Mucosa of gallbladder (tissue), 1 donor: ENCODE measurements around the gene SLC27A5. TPM values are rescaled to one million over a fixed set of nuclear protein-coding genes. Genes with fewer than 3 reads are reported as not detected.
"Not testable (repeated sequence)": the region's sequence is repeated elsewhere in the genome, so short reads cannot be mapped to it uniquely, and the experiment has no call there.

ENCODE experiments used
- DNase-seq: peaks from one replicate; pipeline ENCODE4 v3.0.0-alpha.2; 2020; ENCODE audit warnings: low spot score
- total RNA-seq: library from RNA; stranded (reverse); gene quantifications from one replicate; pipeline ENCODE4 v1.2.1, GENCODE V29; 2021
- donor health status: DM: no; HTN: no; CAD: no.

The SLC27A5 gene
- total RNA-seq, 1 donor from 2014 or later, result 7.9 TPM

GRCh38 chr19:58529405-58529804 lies 17.6 kb upstream of the SLC27A5 start:
- no peak for DNase-seq

GRCh38 chr19:58522709-58523108 lies 10.9 kb upstream of the SLC27A5 start:
- DNase-seq, result no peak

GRCh38 chr19:58521651-58522050 lies 9.9 kb upstream of the SLC27A5 start:
- DNase-seq, result no peak

GRCh38 chr19:58520257-58520599 lies 8.4 kb upstream of the SLC27A5 start:
- DNase-seq, result no peak

GRCh38 chr19:58519355-58520256 lies 7.8 kb upstream of the SLC27A5 start, which contains the start of gene ZBTB45:
ZBTB45 (minus strand) TSS chr19:58519810; CDS start chr19:58517673, 2,137 bp downstream.
- peak; percentile 94 for DNase-seq

- peak; percentile 65 for DNase-seq
Measured at GRCh38 chr19:58519087-58519354, 7.2 kb upstream of the SLC27A5 start.

GRCh38 chr19:58518256-58519086 lies 6.7 kb upstream of the SLC27A5 start:
- no peak for DNase-seq

GRCh38 chr19:58516964-58517833 lies 5.4 kb upstream of the SLC27A5 start:
- DNase-seq, result no peak

- DNase-seq, result no peak
Measured at GRCh38 chr19:58516246-58516836, 4.5 kb upstream of the SLC27A5 start.

- no peak for DNase-seq
Measured at GRCh38 chr19:58515259-58515658, 3.5 kb upstream of the SLC27A5 start.

- no peak for DNase-seq
Measured at GRCh38 chr19:58514564-58515022, 2.8 kb upstream of the SLC27A5 start.

GRCh38 chr19:58513694-58514563 lies 2.1 kb upstream of the SLC27A5 start:
- DNase-seq, result peak; percentile 92

GRCh38 chr19:58513213-58513693 lies 1.5 kb upstream of the SLC27A5 start:
- DNase-seq, result no peak

GRCh38 chr19:58510084-58510862 lies 1.5 kb downstream of the SLC27A5 start:
- DNase-seq, result no peak

GRCh38 chr19:58509731-58510083 lies 2.1 kb downstream of the SLC27A5 start:
- DNase-seq, result no peak

GRCh38 chr19:58507602-58508223 lies 4.1 kb downstream of the SLC27A5 start:
- DNase-seq, result not testable (repeated sequence)

- DNase-seq, result no peak
Measured at GRCh38 chr19:58500242-58500641, 11.6 kb downstream of the SLC27A5 start.

GRCh38 chr19:58499021-58499927 lies 12.5 kb downstream of the SLC27A5 start:
- DNase-seq, result peak; percentile 99
